ENCODE data around the gene SPARCL1.
"Not testable (repeated sequence)": the region's sequence is repeated elsewhere in the genome, so short reads cannot be mapped to it uniquely, and the experiment has no call there.

The SPARCL1 gene

GRCh38 chr4:87529187-87529586 lies at the start of gene SPARCL1:
SPARCL1 (minus strand) TSS chr4:87529376; CDS start chr4:87499574, 29,802 bp downstream.
- no peak for DNase-seq

GRCh38 chr4:87575983-87576382 lies 46.8 kb upstream of the SPARCL1 start:
- no peak for DNase-seq

- DNase-seq = no peak
These were observed 46.2 kb upstream of the SPARCL1 start for GRCh38 chr4:87575408-87575807.

- DNase-seq = no peak
These were observed 45.8 kb upstream of the SPARCL1 start for GRCh38 chr4:87574996-87575395.

- not testable (repeated sequence) for DNase-seq
These were observed 45.2 kb upstream of the SPARCL1 start for GRCh38 chr4:87574376-87574775.

- DNase-seq = no peak
These were observed 41.2 kb upstream of the SPARCL1 start for GRCh38 chr4:87570290-87570805.

- DNase-seq = no peak
These were observed 38.0 kb upstream of the SPARCL1 start for GRCh38 chr4:87567191-87567590.

GRCh38 chr4:87566276-87566675 lies 37.1 kb upstream of the SPARCL1 start:
- no peak for DNase-seq

- DNase-seq = no peak
These were observed 36.6 kb upstream of the SPARCL1 start for GRCh38 chr4:87565746-87566145.

GRCh38 chr4:87560802-87561201 lies 31.6 kb upstream of the SPARCL1 start:
- DNase-seq = no peak

GRCh38 chr4:87559090-87559837 lies 30.1 kb upstream of the SPARCL1 start:
- DNase-seq = no peak

- no peak for DNase-seq
These were observed 28.2 kb upstream of the SPARCL1 start for GRCh38 chr4:87557348-87557747.

- DNase-seq = peak; percentile 38
These were observed 26.8 kb upstream of the SPARCL1 start for GRCh38 chr4:87555773-87556619.

- no peak for DNase-seq
These were observed 24.0 kb upstream of the SPARCL1 start for GRCh38 chr4:87553182-87553581.

GRCh38 chr4:87551361-87551760 lies 22.2 kb upstream of the SPARCL1 start:
- no peak for DNase-seq

- no peak for DNase-seq
These were observed 18.0 kb upstream of the SPARCL1 start for GRCh38 chr4:87547016-87547708.

- DNase-seq = no peak
These were observed 15.9 kb upstream of the SPARCL1 start for GRCh38 chr4:87545052-87545451.

- DNase-seq = peak; percentile 15
These were observed 14.8 kb upstream of the SPARCL1 start for GRCh38 chr4:87543835-87544461.

- no peak for DNase-seq
These were observed 13.6 kb upstream of the SPARCL1 start for GRCh38 chr4:87542734-87543312.

GRCh38 chr4:87541956-87542709 lies 13.0 kb upstream of the SPARCL1 start:
- no peak for DNase-seq

GRCh38 chr4:87541521-87541920 lies 12.3 kb upstream of the SPARCL1 start:
- no peak for DNase-seq
